ENCODE data around the gene N4BP3.
A peak's percentile ranks its signal among the peaks of the same experiment; 100 is the strongest.

The N4BP3 gene

DNA sequence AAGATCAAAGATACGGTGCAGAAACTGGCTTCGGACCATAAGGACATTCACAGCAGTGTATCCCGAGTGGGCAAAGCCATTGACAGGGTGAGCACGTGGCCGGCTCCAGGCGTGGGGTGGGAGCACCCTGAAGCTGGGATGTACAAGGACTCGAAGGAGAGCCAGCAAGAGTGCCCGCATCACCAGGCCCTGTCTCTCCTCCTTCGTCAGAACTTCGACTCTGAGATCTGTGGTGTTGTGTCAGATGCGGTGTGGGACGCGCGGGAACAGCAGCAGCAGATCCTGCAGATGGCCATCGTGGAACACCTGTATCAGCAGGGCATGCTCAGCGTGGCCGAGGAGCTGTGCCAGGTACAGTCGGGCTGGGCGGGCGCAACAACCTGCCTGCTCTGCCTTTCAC, 29.3 kb downstream of the N4BP3 start:
- H3K36me3 ChIP-seq (ENCODE audit: control insufficient read depth, insufficient read depth, low read length), result peaks cover 40% of the 10 kb centered on the region

DNA sequence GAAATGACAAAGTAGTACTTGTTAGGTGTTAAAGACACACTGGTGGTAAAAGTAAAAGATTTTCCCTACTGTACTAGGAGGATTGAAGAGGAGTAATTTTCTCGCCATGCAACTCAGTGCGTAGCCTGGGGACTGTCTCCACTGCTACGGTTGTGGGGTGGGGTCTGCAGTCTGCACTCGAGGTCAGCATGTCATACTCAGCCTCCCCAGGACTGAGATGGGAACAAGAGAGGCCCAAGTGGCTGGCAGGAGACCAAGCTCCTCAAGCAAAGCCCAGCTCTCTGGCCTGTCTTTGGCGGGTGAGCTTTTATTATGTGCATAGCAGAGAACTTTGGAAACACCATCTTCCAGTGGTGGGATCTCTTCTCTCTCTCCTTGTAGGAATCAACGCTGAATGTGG, 29.9 kb downstream of the N4BP3 start:
- Histone ChIP-seq H3K36me3 (ENCODE audit: control insufficient read depth, insufficient read depth, low read length) (peaks cover 44% of the 10 kb centered on the region), H3K27me3 (replicated peaks; ENCODE audit: control insufficient read depth, insufficient read depth, low read length) (no peaks in the 10 kb centered on the region), H3K4me3 (replicated peaks; ENCODE audit: low read depth, low read length) (no peak overlapping the region)
- no peak for DNase-seq (ENCODE audit: extremely low read depth, insufficient read length)
- TF ChIP-seq, protein P1, sequence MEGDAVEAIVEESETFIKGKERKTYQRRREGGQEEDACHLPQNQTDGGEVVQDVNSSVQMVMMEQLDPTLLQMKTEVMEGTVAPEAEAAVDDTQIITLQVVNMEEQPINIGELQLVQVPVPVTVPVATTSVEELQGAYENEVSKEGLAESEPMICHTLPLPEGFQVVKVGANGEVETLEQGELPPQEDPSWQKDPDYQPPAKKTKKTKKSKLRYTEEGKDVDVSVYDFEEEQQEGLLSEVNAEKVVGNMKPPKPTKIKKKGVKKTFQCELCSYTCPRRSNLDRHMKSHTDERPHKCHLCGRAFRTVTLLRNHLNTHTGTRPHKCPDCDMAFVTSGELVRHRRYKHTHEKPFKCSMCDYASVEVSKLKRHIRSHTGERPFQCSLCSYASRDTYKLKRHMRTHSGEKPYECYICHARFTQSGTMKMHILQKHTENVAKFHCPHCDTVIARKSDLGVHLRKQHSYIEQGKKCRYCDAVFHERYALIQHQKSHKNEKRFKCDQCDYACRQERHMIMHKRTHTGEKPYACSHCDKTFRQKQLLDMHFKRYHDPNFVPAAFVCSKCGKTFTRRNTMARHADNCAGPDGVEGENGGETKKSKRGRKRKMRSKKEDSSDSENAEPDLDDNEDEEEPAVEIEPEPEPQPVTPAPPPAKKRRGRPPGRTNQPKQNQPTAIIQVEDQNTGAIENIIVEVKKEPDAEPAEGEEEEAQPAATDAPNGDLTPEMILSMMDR (IDR thresholded peaks at IDR 0.05; ENCODE audit: insufficient read depth, low read length, poor library complexity, severe bottlenecking), result no peak

More for the DNA sequence above, 29.3 kb downstream of the N4BP3 start:
- DNase-seq (ENCODE audit: extremely low read depth, insufficient read length), result no peak
- Histone ChIP-seq H3K27me3 (replicated peaks; ENCODE audit: control insufficient read depth, insufficient read depth, low read length) (no peaks in the 10 kb centered on the region), H3K4me3 (replicated peaks; ENCODE audit: low read depth, low read length) (no peak overlapping the region)
- TF ChIP-seq, protein P1 (IDR thresholded peaks at IDR 0.05; ENCODE audit: insufficient read depth, low read length, poor library complexity, severe bottlenecking), result no peak

DNA sequence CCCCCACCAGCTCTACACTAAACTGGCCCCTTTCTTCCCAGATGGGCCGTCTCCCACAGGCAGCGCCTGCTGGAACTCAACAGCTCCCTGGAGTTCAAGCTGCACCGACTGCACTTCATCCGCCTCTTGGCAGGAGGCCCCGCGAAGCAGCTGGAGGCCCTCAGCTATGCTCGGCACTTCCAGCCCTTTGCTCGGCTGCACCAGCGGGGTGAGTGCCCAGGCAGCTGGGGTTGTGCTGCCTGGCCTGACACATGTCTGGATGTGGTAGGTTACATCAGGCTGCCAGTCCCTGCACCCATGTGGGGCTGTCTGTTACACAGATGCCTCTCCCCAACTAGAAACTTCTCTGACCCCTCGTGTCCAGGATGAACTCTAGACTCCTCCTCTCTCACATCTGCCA, 30.6 kb downstream of the N4BP3 start:
- TF ChIP-seq, protein P1 (IDR thresholded peaks at IDR 0.05; ENCODE audit: insufficient read depth, low read length, poor library complexity, severe bottlenecking), result no peak
- no peak overlapping the region for H3K4me3 ChIP-seq (replicated peaks; ENCODE audit: low read depth, low read length)
- DNase-seq (ENCODE audit: extremely low read depth, insufficient read length), result no peak
- no peaks in the 10 kb centered on the region for H3K27me3 ChIP-seq (replicated peaks; ENCODE audit: control insufficient read depth, insufficient read depth, low read length)
- peaks cover 49% of the 10 kb centered on the region for H3K36me3 ChIP-seq (ENCODE audit: control insufficient read depth, insufficient read depth, low read length)

DNA sequence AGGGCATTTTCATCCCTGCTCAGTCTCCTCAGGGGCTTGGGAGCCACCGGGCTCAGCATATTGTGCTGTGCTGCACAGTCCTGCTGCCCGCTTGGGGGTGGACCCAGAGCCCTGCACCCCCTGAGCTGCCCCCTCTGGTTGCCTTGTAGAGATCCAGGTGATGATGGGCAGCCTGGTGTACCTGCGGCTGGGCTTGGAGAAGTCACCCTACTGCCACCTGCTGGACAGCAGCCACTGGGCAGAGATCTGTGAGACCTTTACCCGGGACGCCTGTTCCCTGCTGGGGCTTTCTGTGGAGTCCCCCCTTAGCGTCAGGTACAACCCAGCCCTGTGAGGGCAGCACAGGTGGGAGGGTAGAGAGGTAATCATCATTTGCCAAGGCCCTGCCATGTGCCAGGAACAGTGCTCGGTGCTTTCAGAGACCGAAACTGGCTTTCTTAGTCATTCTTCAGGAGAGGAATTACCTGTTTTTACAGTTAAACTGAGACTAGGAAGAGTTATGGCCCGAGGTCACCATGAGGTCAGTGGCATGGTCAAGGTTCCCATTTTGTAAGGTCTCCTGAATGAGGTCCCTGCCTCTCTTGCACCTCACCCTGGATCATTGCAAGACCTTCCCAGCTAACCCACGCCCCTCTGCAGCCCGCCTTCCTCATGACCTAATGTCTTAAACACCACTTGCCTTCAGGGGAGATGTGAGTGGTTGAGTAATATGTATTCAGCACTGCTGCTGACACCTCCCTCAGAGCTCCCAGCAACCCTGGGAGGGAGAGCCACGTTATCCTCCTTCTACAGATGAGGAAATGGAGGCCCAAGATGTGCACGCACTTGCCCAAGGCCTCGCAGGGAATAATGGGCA, 32.9 kb downstream of the N4BP3 start:
- Histone ChIP-seq H3K36me3 (ENCODE audit: control insufficient read depth, insufficient read depth, low read length) (peaks cover 55% of the 10 kb centered on the region), H3K4me3 (replicated peaks; ENCODE audit: low read depth, low read length) (no peak overlapping the region), H3K27me3 (replicated peaks; ENCODE audit: control insufficient read depth, insufficient read depth, low read length) (no peaks in the 10 kb centered on the region)
- DNase-seq (ENCODE audit: extremely low read depth, insufficient read length), result peak; percentile 51
- TF ChIP-seq, protein P1 (IDR thresholded peaks at IDR 0.05; ENCODE audit: insufficient read depth, low read length, poor library complexity, severe bottlenecking), result peak; percentile 89

DNA sequence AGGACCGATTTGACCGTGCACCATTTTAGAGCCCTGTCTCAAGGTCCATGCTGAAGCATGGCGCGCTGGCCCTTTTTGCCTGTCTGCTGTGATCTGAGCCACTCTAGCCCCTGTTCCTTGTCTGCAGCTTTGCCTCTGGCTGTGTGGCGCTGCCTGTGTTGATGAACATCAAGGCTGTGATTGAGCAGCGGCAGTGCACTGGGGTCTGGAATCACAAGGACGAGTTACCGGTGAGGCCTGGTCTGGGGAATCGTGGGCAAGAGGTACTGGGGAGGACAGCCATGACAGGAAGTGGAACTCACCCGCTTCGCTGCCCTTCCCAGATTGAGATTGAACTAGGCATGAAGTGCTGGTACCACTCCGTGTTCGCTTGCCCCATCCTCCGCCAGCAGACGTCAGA, 34.1 kb downstream of the N4BP3 start:
- Histone ChIP-seq H3K36me3 (ENCODE audit: control insufficient read depth, insufficient read depth, low read length) (peaks cover 55% of the 10 kb centered on the region), H3K4me3 (replicated peaks; ENCODE audit: low read depth, low read length) (no peak overlapping the region), H3K27me3 (replicated peaks; ENCODE audit: control insufficient read depth, insufficient read depth, low read length) (no peaks in the 10 kb centered on the region)
- TF ChIP-seq, protein P1 (IDR thresholded peaks at IDR 0.05; ENCODE audit: insufficient read depth, low read length, poor library complexity, severe bottlenecking), result no peak
- DNase-seq (ENCODE audit: extremely low read depth, insufficient read length), result no peak

Measured in GM06990 (cell line).